ENCODE measurements around the gene ZNF607. TPM values are rescaled to one million over a fixed set of nuclear protein-coding genes. Genes with fewer than 3 reads are reported as not detected.

ZNF607 gene
- total RNA-seq, 4 donors from 2014 or later, result 3.3 to 42.6 (median 18.7) TPM

DNA sequence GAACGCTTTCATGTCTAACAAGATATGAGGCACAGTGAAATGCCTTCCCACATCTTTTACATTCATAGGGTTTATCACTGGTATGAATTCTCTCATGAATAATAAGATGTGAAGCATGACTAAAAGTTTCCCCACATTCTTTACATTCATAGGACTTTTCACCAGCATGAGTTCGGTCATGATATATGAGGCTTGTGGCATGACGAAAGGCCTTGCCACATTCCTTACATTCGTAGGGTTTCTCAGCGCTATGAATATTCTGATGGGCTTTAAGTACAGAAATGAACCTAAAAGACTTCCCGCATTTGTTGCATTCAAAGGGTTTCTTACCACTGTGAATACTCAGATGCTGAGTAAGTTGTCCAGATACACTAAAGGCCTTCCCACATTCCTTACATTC is 21.3 kb downstream of the ZNF607 start:
- no peak for DNase-seq
- Histone ChIP-seq H3K27ac (no peak overlapping the region), H3K4me1 (no peaks in the 10 kb centered on the region), H3K27me3 (no peaks in the 10 kb centered on the region), H3K4me3 (no peak overlapping the region), H3K9me3 (no peaks in the 10 kb centered on the region), H3K36me3 (no peaks in the 10 kb centered on the region)
- TF ChIP-seq POLR2A (IDR thresholded peaks at IDR 0.05), result no peak
- TF ChIP-seq, protein P1, sequence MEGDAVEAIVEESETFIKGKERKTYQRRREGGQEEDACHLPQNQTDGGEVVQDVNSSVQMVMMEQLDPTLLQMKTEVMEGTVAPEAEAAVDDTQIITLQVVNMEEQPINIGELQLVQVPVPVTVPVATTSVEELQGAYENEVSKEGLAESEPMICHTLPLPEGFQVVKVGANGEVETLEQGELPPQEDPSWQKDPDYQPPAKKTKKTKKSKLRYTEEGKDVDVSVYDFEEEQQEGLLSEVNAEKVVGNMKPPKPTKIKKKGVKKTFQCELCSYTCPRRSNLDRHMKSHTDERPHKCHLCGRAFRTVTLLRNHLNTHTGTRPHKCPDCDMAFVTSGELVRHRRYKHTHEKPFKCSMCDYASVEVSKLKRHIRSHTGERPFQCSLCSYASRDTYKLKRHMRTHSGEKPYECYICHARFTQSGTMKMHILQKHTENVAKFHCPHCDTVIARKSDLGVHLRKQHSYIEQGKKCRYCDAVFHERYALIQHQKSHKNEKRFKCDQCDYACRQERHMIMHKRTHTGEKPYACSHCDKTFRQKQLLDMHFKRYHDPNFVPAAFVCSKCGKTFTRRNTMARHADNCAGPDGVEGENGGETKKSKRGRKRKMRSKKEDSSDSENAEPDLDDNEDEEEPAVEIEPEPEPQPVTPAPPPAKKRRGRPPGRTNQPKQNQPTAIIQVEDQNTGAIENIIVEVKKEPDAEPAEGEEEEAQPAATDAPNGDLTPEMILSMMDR (IDR thresholded peaks at IDR 0.05), result no peak
- intact Hi-C loops (cut with DNase I; ENCODE audit: low total_unique reads), result no loop called here

DNA sequence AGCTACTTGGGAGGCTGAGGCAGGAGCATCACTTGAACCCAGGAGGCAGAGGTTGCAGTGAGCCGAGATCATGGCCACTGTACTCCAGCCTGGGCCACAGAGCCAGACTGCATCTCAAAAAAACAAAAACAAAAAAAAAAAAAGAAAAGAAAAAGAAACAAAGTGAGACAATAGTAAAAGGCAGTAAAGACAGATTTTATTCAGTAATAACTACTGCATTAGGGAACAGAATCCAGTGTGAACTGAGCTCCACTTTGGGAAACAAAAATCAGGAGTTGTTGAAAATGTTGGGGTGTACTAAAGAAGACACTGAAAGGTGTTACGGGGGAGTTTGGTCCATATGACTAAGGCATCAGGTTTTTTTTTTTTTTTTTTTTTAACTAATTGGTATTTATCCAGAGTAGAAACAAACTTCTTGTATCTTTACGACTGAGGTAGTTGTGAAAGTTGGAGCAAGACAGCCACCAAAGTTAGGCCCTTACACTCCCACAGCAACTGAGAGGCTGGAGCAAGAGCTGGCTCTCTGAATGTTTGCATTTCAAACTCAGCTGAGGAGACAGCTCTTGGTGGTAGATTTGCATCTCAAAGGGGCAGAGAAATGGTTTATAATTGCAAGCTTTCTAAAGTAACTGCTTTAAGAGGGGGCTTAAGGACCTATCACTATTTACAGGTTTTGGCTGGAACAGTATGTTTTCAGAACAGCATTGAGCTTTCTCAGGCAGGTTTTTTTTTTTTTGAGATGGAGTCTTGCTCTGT is 24.2 kb downstream of the ZNF607 start:
- H3K36me3 ChIP-seq, result no peaks in the 10 kb centered on the region

DNA sequence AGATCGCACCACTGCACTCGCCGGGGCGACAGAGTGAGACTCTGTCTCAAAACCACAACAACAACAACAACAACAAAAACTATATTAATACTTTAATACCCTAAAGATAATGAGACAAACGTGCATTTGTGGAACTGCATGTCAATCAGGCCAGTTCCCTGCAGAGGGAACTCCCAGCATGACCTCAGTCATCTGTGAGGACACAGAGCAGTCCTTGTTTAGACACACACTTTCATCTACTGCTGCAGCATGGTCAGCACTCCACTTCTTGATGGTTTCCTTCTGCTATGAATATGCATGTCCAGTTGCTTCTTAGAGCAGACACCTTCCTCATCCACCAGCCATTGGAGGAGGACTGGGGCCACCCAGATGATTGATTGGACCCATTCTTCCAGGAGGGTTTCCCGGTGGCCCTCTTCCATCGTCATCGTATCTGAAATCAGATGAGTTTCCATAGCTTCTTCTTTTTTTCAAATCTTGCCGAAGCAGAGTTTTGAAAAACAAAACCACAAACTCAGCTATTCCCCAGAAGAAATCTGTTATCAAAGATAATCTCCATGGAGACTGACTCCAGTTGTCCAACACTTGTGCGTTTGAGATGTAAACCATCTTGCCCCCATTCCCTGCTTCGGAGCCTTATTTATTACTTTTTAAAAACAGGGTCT is 26.5 kb downstream of the ZNF607 start:
- no peaks in the 10 kb centered on the region for H3K9me3 ChIP-seq
- no peaks in the 10 kb centered on the region for H3K36me3 ChIP-seq
- DNase-seq, result no peak
- H3K4me3 ChIP-seq, result no peak overlapping the region
- H3K27ac ChIP-seq, result no peak overlapping the region
- no peaks in the 10 kb centered on the region for H3K4me1 ChIP-seq
- no peaks in the 10 kb centered on the region for H3K27me3 ChIP-seq
- TF ChIP-seq POLR2A (IDR thresholded peaks at IDR 0.05), result no peak
- TF ChIP-seq, protein P1 (IDR thresholded peaks at IDR 0.05), result no peak
- intact Hi-C loops (cut with DNase I; ENCODE audit: low total_unique reads), result no loop called here

More for the DNA sequence above, 24.2 kb downstream of the ZNF607 start:
- no peak overlapping the region for H3K27ac ChIP-seq
- TF ChIP-seq, protein P1 (IDR thresholded peaks at IDR 0.05), result no peak
- TF ChIP-seq POLR2A (IDR thresholded peaks at IDR 0.05), result no peak
- no peaks in the 10 kb centered on the region for H3K4me1 ChIP-seq
- H3K9me3 ChIP-seq, result no peaks in the 10 kb centered on the region
- H3K4me3 ChIP-seq, result no peak overlapping the region
- intact Hi-C loops (cut with DNase I; ENCODE audit: low total_unique reads), result no loop called here
- no peaks in the 10 kb centered on the region for H3K27me3 ChIP-seq
- no peak for DNase-seq

DNA sequence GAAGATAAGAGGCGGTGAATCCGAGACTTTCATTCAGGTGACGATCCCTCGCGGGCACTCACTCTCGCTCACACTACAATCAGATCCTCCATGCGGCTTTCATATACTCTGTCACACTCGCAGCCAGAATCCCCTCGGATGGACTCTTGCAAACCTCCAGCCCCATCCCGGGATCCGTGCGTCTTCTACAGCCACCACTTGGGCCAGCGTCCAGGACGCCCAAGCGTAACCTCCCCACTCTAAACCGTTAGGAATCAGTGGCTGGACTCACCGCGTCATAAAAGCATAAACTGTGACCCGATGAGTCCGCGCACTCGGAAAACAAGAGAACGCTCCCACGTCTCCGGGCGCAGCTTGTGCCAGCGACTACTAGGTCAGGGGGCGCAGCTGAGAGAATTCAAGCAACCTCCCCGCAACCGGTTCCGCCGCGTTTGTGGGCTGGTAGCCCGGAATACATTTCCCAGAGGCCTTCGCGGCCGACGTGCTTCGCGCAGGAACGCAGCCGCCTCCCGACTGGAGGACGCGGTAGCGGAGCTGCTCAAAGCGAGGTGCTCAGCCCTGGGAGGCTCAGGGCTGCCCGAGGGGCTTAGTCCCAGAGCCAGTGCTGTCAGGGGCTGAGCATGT is 27.6 kb downstream of the ZNF607 start:
- peak in 1 of 2 donors; percentile 36 for TF ChIP-seq POLR2A (IDR thresholded peaks at IDR 0.05)
- TF ChIP-seq, protein P1 (IDR thresholded peaks at IDR 0.05), result peak in 2 of 4 experiments; percentile 3 to 20
- Histone ChIP-seq H3K27me3 (no peaks in the 10 kb centered on the region), H3K27ac (peak overlapping the region; percentile 81 to 84), H3K36me3 (no peaks in the 10 kb centered on the region), H3K4me3 (peak overlapping the region; percentile 50 to 67), H3K4me1 (no peaks in the 10 kb centered on the region), H3K9me3 (no peaks in the 10 kb centered on the region)
- DNase-seq, result peak; percentile 80 to 81
- intact Hi-C loops (cut with DNase I; ENCODE audit: low total_unique reads), result no loop called here

DNA sequence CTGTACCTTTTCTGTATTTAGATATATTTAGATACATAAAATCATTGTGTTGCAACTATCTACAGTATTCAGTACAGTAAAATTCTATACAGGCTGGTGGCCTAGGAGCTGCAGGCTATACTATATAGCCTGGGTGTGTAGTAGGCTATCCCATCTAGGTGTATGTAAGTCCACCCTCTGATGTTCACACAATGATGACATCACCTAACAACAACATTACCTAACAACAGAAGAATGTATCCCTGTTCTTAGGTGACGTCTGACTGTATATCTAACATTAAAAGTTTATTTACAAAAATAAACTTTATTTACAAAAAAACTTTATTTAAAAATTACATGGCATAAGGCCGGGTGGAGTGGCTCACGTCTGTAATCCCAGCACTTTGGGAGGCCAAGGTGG is 36.0 kb downstream of the ZNF607 start:
- Histone ChIP-seq H3K4me1 (no peaks in the 10 kb centered on the region), H3K9me3 (peaks cover 0 to 9% of the 10 kb centered on the region in 2 donors), H3K27ac (no peak overlapping the region), H3K4me3 (no peak overlapping the region), H3K36me3 (no peaks in the 10 kb centered on the region), H3K27me3 (no peaks in the 10 kb centered on the region)
- no peak for DNase-seq
- TF ChIP-seq, protein P1 (IDR thresholded peaks at IDR 0.05), result no peak
- no peak for TF ChIP-seq POLR2A (IDR thresholded peaks at IDR 0.05)
- intact Hi-C loops (cut with DNase I; ENCODE audit: low total_unique reads), result no loop called here
